ENCODE data around the gene MC2R.

DNA sequence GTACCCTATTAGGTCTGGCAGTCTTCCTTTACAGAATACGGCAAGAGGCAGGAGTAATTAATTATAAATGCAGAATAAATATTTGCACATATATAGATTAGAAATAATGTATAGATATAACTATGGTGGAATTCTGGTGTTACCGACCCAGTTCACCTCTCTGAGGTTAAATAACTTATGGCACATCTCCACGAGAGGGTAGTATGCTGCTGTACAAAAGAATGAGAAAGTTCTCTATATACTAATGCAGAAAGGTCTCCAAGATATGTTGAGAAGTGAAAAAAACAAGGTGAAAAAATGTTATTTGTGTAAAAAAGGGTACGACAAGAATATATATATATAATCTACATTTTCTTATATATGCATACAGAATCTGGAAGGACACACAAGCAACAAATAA, 40.8 kb downstream of the MC2R start:
- TF ChIP-seq, protein P1, sequence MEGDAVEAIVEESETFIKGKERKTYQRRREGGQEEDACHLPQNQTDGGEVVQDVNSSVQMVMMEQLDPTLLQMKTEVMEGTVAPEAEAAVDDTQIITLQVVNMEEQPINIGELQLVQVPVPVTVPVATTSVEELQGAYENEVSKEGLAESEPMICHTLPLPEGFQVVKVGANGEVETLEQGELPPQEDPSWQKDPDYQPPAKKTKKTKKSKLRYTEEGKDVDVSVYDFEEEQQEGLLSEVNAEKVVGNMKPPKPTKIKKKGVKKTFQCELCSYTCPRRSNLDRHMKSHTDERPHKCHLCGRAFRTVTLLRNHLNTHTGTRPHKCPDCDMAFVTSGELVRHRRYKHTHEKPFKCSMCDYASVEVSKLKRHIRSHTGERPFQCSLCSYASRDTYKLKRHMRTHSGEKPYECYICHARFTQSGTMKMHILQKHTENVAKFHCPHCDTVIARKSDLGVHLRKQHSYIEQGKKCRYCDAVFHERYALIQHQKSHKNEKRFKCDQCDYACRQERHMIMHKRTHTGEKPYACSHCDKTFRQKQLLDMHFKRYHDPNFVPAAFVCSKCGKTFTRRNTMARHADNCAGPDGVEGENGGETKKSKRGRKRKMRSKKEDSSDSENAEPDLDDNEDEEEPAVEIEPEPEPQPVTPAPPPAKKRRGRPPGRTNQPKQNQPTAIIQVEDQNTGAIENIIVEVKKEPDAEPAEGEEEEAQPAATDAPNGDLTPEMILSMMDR (IDR thresholded peaks at IDR 0.05; ENCODE audit: insufficient read depth, low read length, poor library complexity, severe bottlenecking), result no peak
- no peak for TF ChIP-seq EZH2phosphoT487 (conservative IDR thresholded peaks at IDR 0.05; ENCODE audit: low read length)

Data from SU-DHL-6 (cell line).